ENCODE measurements around the gene NUBP2. TPM values are rescaled to one million over a fixed set of nuclear protein-coding genes. Genes with fewer than 3 reads are reported as not detected.

Gene NUBP2
- total and polyA plus RNA-seq, 2 donors (not counting 1 experiment from before 2014, with no cell fraction given): 13.5 to 43.6 TPM

- Histone ChIP-seq H3K27ac (ENCODE audit: insufficient read depth, low read length) (no peak overlapping the region), H3K9ac (ENCODE audit: insufficient read depth, low read length) (no peak overlapping the region), H3K79me2 (ENCODE audit: control insufficient read depth, insufficient read depth, low read length) (peaks cover 31% of the 10 kb centered on the region), H4K20me1 (ENCODE audit: control insufficient read depth, extremely low read depth, insufficient read depth, low read length) (no peaks in the 10 kb centered on the region), H3K9me3 (ENCODE audit: control insufficient read depth, insufficient read depth, low read depth, low read length) (no peaks in the 10 kb centered on the region), H3K4me2 (ENCODE audit: extremely low read depth, insufficient read depth, low read length) (no peak overlapping the region), H2AFZ (ENCODE audit: low read length) (no peak overlapping the region), H3K36me3 (ENCODE audit: control insufficient read depth, insufficient read depth, low read length) (peaks cover 17% of the 10 kb centered on the region), H3K4me1 (ENCODE audit: control insufficient read depth, extremely low read depth, insufficient read depth, low read length) (peaks cover 2% of the 10 kb centered on the region), H3K27me3 (ENCODE audit: control insufficient read depth, insufficient read depth, low read length) (no peaks in the 10 kb centered on the region), H3K4me3 (replicated peaks in 1 of 4; ENCODE audit: control extremely low read depth in 1 of 4, insufficient read depth in 1 of 4, low read depth in 3 of 4, low read length in 4 of 4) (no peak overlapping the region)
- no peak for DNase-seq (ENCODE audit: low read depth in 2 of 2)
- TF ChIP-seq CTCF (conservative IDR thresholded peaks at IDR 0.05 in 1 of 2, IDR thresholded peaks at IDR 0.05 in 1 of 2; ENCODE audit: low read depth in 1 of 2, low read length in 2 of 2): no peak
- TF ChIP-seq EZH2 (IDR thresholded peaks at IDR 0.05; ENCODE audit: low read length, missing control alignments): no peak
Observed at GRCh38 chr16:1785846-1786170, 3.0 kb downstream of the NUBP2 start.

DNA sequence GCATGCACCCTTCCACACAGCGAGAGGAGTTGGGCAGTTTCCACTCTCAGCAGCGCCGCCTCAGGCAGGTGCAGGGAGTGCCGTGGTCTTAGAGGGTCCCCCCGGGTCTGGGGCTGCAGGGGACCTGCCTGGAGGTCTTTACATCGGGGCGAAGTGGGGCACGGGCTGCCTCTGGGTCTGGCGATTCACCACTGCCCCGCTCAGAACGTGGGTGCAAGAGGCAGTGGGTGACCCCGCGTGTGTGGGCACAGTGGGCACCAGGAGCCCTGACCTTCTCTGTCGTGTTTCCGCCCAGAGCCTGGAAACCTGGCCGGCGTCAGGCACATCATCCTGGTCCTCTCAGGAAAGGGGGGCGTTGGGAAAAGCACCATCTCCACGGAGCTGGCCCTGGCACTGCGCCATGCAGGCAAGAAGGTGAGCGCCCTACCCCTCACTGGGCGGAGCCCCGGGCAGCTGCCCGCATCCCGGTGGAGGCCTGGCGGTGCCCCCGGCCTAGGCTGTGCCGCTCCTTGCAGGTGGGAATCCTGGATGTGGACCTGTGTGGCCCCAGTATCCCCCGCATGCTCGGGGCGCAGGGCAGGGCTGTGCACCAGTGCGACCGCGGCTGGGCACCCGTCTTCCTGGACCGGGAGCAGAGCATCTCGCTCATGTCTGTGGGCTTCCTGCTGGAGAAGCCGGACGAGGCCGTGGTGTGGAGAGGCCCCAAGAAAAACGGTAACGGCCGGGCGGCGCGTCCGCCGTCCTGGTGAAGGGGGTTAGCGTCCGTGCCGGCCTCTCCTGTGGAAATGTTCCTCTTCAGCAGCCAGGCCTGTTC is 3.7 kb downstream of the NUBP2 start:
- peaks cover 29% of the 10 kb centered on the region for H3K79me2 ChIP-seq (ENCODE audit: control insufficient read depth, insufficient read depth, low read length)

GRCh38 chr16:1787056-1787321 is 4.2 kb downstream of the NUBP2 start:
- TF ChIP-seq CTCF (conservative IDR thresholded peaks at IDR 0.05 in 1 of 2, IDR thresholded peaks at IDR 0.05 in 1 of 2; ENCODE audit: low read depth in 1 of 2, low read length in 2 of 2) (no peak), EZH2 (IDR thresholded peaks at IDR 0.05; ENCODE audit: low read length, missing control alignments) (no peak)
- no peak for DNase-seq (ENCODE audit: low read depth in 2 of 2)

More for the DNA sequence above, 3.7 kb downstream of the NUBP2 start:
- Histone ChIP-seq H3K27me3 (ENCODE audit: control insufficient read depth, insufficient read depth, low read length) (no peaks in the 10 kb centered on the region), H3K4me2 (ENCODE audit: extremely low read depth, insufficient read depth, low read length) (no peak overlapping the region), H3K4me3 (replicated peaks in 1 of 4; ENCODE audit: control extremely low read depth in 1 of 4, insufficient read depth in 1 of 4, low read depth in 3 of 4, low read length in 4 of 4) (no peak overlapping the region), H3K27ac (ENCODE audit: insufficient read depth, low read length) (no peak overlapping the region), H3K4me1 (ENCODE audit: control insufficient read depth, extremely low read depth, insufficient read depth, low read length) (peaks cover 2% of the 10 kb centered on the region), H3K9me3 (ENCODE audit: control insufficient read depth, insufficient read depth, low read depth, low read length) (no peaks in the 10 kb centered on the region), H4K20me1 (ENCODE audit: control insufficient read depth, extremely low read depth, insufficient read depth, low read length) (no peaks in the 10 kb centered on the region), H3K36me3 (ENCODE audit: control insufficient read depth, insufficient read depth, low read length) (peaks cover 20% of the 10 kb centered on the region), H2AFZ (ENCODE audit: low read length) (no peak overlapping the region), H3K9ac (ENCODE audit: insufficient read depth, low read length) (no peak overlapping the region)
- TF ChIP-seq EZH2 (IDR thresholded peaks at IDR 0.05; ENCODE audit: low read length, missing control alignments): no peak
- no peak for TF ChIP-seq CTCF (conservative IDR thresholded peaks at IDR 0.05 in 1 of 2, IDR thresholded peaks at IDR 0.05 in 1 of 2; ENCODE audit: low read depth in 1 of 2, low read length in 2 of 2)
- no peak for DNase-seq (ENCODE audit: low read depth in 2 of 2)

More at GRCh38 chr16:1787056-1787321, 4.2 kb downstream of the NUBP2 start:
- Histone ChIP-seq H2AFZ (ENCODE audit: low read length) (no peak overlapping the region), H3K36me3 (ENCODE audit: control insufficient read depth, insufficient read depth, low read length) (peaks cover 20% of the 10 kb centered on the region), H3K4me1 (ENCODE audit: control insufficient read depth, extremely low read depth, insufficient read depth, low read length) (peaks cover 2% of the 10 kb centered on the region), H4K20me1 (ENCODE audit: control insufficient read depth, extremely low read depth, insufficient read depth, low read length) (no peaks in the 10 kb centered on the region), H3K4me2 (ENCODE audit: extremely low read depth, insufficient read depth, low read length) (no peak overlapping the region), H3K27ac (ENCODE audit: insufficient read depth, low read length) (no peak overlapping the region), H3K9me3 (ENCODE audit: control insufficient read depth, insufficient read depth, low read depth, low read length) (no peaks in the 10 kb centered on the region), H3K27me3 (ENCODE audit: control insufficient read depth, insufficient read depth, low read length) (no peaks in the 10 kb centered on the region), H3K4me3 (replicated peaks in 1 of 4; ENCODE audit: control extremely low read depth in 1 of 4, insufficient read depth in 1 of 4, low read depth in 3 of 4, low read length in 4 of 4) (no peak overlapping the region), H3K9ac (ENCODE audit: insufficient read depth, low read length) (no peak overlapping the region), H3K79me2 (ENCODE audit: control insufficient read depth, insufficient read depth, low read length) (peaks cover 29% of the 10 kb centered on the region)

Measured in fibroblast of lung (primary cell).